DMS 273 (cell line): ENCODE results near the gene OR5K2.
A peak's percentile ranks its signal among the peaks of the same experiment; 100 is the strongest.

Source experiments
- DNase-seq: peaks from one replicate; lab custom pipeline; 2025; ENCODE audit not compliant: unreplicated experiment; lab: John Stamatoyannopoulos, UW

The OR5K2 gene

GRCh38 chr3:98497381-98497780, at the start of gene OR5K2:
OR5K2 (plus strand) TSS chr3:98497681; CDS start chr3:98497681, 0 bp downstream.
- no peak for DNase-seq

GRCh38 chr3:98449606-98450193, 47.8 kb upstream of the OR5K2 start:
- DNase-seq, result no peak

- no peak for DNase-seq
These were observed 47.1 kb upstream of the OR5K2 start for GRCh38 chr3:98450372-98450771.

- no peak for DNase-seq
These were observed 43.7 kb upstream of the OR5K2 start for GRCh38 chr3:98453827-98454226.

GRCh38 chr3:98454929-98455328, 42.6 kb upstream of the OR5K2 start:
- DNase-seq, result no peak

- no peak for DNase-seq
These were observed 39.9 kb upstream of the OR5K2 start for GRCh38 chr3:98457543-98457942.

- DNase-seq, result no peak
These were observed 37.3 kb upstream of the OR5K2 start for GRCh38 chr3:98460220-98460619.

- no peak for DNase-seq
These were observed 34.6 kb upstream of the OR5K2 start, which contains the start of gene OR5K1 for GRCh38 chr3:98462901-98463300. OR5K1 (plus strand) TSS chr3:98463201; CDS start chr3:98469577, 6,376 bp downstream.

GRCh38 chr3:98482717-98483482, 14.6 kb upstream of the OR5K2 start:
- no peak for DNase-seq

GRCh38 chr3:98483626-98484025, 13.9 kb upstream of the OR5K2 start:
- no peak for DNase-seq

- peak; percentile 15 for DNase-seq
These were observed 2.5 kb downstream of the OR5K2 start for GRCh38 chr3:98500019-98500418.

GRCh38 chr3:98501270-98501669, 3.8 kb downstream of the OR5K2 start:
- DNase-seq, result no peak

GRCh38 chr3:98501863-98502576, 4.5 kb downstream of the OR5K2 start:
- DNase-seq, result no peak

- DNase-seq, result no peak
These were observed 7.1 kb downstream of the OR5K2 start for GRCh38 chr3:98504539-98504938.

- no peak for DNase-seq
These were observed 11.1 kb downstream of the OR5K2 start for GRCh38 chr3:98508582-98508981.

- DNase-seq, result no peak
These were observed 15.1 kb downstream of the OR5K2 start for GRCh38 chr3:98512576-98512975.

GRCh38 chr3:98513091-98513511, 15.6 kb downstream of the OR5K2 start:
- no peak for DNase-seq

- no peak for DNase-seq
These were observed 16.3 kb downstream of the OR5K2 start for GRCh38 chr3:98513736-98514135.

GRCh38 chr3:98514948-98515347, 17.5 kb downstream of the OR5K2 start:
- no peak for DNase-seq

- DNase-seq, result no peak
These were observed 21.3 kb downstream of the OR5K2 start for GRCh38 chr3:98518816-98519215.

- no peak for DNase-seq
These were observed 21.9 kb downstream of the OR5K2 start for GRCh38 chr3:98519351-98519750.
